ENCODE results near the gene IL3.

- TF ChIP-seq POLR2A (IDR thresholded peaks at IDR 0.05) (no peak), CTCF (IDR thresholded peaks at IDR 0.05) (no peak)
Measured at GRCh38 chr5:132087661-132088060, 27.2 kb downstream of the IL3 start.
